ENCODE data around the gene HOXC4. TPM values are rescaled to one million over a fixed set of nuclear protein-coding genes. Genes with fewer than 3 reads are reported as not detected.
A peak's percentile ranks its signal among the peaks of the same experiment; 100 is the strongest.

Gene HOXC4
- total RNA-seq, 6 donors from 2014 or later = 0.40 to 1.0 (median 0.59) TPM; not detected in 3

DNA sequence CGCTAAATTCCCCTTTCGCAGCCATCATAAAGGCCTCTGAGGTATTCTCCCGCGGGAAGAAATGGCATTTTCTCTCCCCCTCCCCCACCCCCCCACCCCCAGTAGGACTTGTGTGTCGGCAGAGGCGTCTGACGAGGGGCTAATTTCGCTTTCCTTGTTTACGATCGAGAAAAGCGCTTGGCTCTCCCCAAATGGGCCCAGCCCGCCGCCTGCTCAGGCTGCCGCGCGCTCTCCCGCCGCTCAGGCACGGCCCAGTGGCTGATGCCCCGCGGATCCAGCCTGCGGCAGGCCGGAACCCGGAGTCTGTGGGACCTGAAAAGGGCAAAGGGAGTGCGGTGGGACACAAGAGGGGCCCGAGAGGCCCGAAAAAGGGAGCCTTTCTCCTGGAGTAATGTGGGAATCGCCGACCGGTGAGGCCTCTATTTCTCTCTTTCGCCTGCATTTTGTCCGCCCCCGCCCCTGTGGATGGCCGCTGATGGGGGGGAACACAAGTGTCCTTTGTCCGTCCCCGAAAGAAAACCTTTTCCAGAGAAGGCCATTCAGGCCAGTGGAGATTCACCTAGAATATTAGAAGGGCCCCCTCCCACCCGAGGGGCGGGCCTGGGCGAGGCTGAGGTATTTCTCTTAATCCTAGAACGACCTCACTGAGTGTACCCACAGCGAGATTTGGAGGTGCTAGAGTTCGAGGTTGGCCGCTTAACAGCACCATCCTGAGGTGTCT is 34.4 kb upstream of the HOXC4 start:
- peak in 1 of 2 donors; percentile 74 for DNase-seq
- H3K4me1 ChIP-seq = peaks cover 26 to 33% (median 32%) of the 10 kb centered on the region in 4 donors
- TF ChIP-seq POLR2A (IDR thresholded peaks at IDR 0.05) = no peak
- no peak for TF ChIP-seq EP300 (IDR thresholded peaks at IDR 0.05)
- TF ChIP-seq, protein P1, sequence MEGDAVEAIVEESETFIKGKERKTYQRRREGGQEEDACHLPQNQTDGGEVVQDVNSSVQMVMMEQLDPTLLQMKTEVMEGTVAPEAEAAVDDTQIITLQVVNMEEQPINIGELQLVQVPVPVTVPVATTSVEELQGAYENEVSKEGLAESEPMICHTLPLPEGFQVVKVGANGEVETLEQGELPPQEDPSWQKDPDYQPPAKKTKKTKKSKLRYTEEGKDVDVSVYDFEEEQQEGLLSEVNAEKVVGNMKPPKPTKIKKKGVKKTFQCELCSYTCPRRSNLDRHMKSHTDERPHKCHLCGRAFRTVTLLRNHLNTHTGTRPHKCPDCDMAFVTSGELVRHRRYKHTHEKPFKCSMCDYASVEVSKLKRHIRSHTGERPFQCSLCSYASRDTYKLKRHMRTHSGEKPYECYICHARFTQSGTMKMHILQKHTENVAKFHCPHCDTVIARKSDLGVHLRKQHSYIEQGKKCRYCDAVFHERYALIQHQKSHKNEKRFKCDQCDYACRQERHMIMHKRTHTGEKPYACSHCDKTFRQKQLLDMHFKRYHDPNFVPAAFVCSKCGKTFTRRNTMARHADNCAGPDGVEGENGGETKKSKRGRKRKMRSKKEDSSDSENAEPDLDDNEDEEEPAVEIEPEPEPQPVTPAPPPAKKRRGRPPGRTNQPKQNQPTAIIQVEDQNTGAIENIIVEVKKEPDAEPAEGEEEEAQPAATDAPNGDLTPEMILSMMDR (IDR thresholded peaks at IDR 0.05) = no peak
- no peak for TF ChIP-seq POLR2AphosphoS5 (IDR thresholded peaks at IDR 0.05)
- H3K27ac ChIP-seq = peak overlapping the region in 1 of 4 donors; percentile 30
- H3K4me3 ChIP-seq = peak overlapping the region in 1 of 4 donors; percentile 14
- ATAC-seq (ENCODE audit: low FRiP score in 2 of 2) = no peak
- H3K9me3 ChIP-seq = no peaks in the 10 kb centered on the region
- no peaks in the 10 kb centered on the region for H3K36me3 ChIP-seq
- H3K27me3 ChIP-seq = peaks cover 1 to 72% (median 42%) of the 10 kb centered on the region in 4 donors
- 33 to 46% methylated on average over 37 to 43 of the region's 43 CpGs for WGBS, 2 donors

DNA sequence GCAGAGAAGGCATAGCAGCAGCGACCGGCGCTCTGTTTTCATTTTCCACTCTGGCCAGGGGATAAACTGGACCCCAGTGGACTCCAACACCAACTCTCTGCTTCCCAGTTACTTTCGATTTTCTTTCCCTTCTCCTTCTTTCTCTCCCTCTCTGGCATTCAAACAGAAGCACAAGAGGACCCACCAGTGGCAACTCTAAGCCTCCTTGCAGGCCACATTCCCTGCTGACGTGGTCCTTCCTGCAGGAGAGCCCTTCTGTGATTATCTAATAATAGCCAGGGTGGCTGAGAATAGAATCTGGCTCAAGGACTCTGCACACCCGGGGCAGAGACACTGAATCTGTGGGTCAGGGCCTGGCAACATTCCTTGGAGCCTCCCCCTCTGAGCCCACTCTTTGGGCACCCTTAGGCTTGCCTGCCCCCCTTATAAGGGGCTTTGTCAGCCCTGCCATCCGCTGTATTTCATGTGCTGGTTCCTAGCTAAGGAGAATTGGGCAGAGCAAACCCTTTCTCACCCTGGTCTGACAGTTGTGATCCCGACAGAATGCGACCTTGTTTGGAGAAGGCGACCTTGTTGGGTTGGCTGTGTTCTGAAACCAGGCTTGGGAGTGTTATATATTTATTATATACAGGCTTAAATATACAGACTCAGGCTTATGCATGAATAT is 33.6 kb upstream of the HOXC4 start:
- Histone ChIP-seq H3K27me3 (peaks cover 1 to 70% (median 38%) of the 10 kb centered on the region in 4 donors), H3K4me3 (no peak overlapping the region), H3K4me1 (peaks cover 21 to 30% (median 27%) of the 10 kb centered on the region in 4 donors), H3K9me3 (no peaks in the 10 kb centered on the region), H3K27ac (no peak overlapping the region), H3K36me3 (no peaks in the 10 kb centered on the region)
- DNase-seq (no peak), ATAC-seq (ENCODE audit: low FRiP score in 2 of 2) (no peak)
- TF ChIP-seq POLR2AphosphoS5 (IDR thresholded peaks at IDR 0.05) = no peak
- TF ChIP-seq EP300 (IDR thresholded peaks at IDR 0.05) = no peak
- no peak for TF ChIP-seq POLR2A (IDR thresholded peaks at IDR 0.05)
- TF ChIP-seq, protein P1 (IDR thresholded peaks at IDR 0.05) = no peak
- 27 to 30% methylated on average over 9 to 10 of the region's 10 CpGs for WGBS, 2 donors

DNA sequence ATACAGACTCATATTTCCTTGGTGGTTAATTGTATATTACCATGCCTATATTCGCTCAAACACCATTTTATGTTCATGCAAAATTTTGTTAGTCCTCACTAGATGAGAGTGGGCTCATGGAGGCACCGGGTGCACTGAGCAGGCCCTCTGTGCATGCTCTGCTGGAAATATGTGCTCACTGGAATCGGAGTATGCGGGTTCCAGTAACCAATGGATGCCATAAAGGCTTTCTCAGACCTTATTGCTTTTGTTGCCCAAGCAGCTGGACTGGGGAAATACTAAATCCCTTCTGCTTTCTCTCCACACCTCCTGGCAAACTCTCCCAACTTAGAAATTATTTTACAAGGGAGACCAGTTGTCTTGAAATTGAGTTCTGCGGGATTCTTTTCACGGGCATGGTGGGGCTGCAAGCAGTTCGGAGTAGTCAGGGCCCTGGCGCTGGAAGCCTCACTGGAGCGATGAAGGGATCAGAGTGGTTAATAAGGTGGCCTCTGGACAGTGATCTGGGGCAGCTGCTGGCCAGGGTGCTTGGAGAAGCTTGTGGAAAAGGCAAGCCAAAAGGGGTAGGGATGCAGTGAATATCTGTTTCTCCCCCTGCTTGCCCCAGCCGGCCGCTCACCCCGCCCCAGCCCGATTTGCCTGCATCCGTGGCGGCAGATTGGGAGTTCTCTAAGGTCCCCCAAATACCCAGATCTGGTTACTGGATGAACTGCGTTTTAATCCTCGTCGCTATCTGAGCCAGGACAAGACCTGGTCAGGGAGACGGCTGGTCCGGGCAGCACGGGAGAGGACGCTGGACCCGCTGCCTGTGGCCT is 32.8 kb upstream of the HOXC4 start:
- H3K27ac ChIP-seq = no peak overlapping the region
- WGBS, 2 donors = 27 to 43% methylated on average over 23 of the region's 23 CpGs
- no peaks in the 10 kb centered on the region for H3K9me3 ChIP-seq
- H3K4me3 ChIP-seq = no peak overlapping the region
- ATAC-seq (ENCODE audit: low FRiP score in 2 of 2) = no peak
- peaks cover 0 to 67% (median 35%) of the 10 kb centered on the region in 4 donors for H3K27me3 ChIP-seq
- H3K4me1 ChIP-seq = peaks cover 21 to 30% (median 27%) of the 10 kb centered on the region in 4 donors
- DNase-seq = peak in 1 of 2 donors; percentile 70
- TF ChIP-seq, protein P1 (IDR thresholded peaks at IDR 0.05) = no peak
- no peak for TF ChIP-seq POLR2AphosphoS5 (IDR thresholded peaks at IDR 0.05)
- H3K36me3 ChIP-seq = no peaks in the 10 kb centered on the region

DNA sequence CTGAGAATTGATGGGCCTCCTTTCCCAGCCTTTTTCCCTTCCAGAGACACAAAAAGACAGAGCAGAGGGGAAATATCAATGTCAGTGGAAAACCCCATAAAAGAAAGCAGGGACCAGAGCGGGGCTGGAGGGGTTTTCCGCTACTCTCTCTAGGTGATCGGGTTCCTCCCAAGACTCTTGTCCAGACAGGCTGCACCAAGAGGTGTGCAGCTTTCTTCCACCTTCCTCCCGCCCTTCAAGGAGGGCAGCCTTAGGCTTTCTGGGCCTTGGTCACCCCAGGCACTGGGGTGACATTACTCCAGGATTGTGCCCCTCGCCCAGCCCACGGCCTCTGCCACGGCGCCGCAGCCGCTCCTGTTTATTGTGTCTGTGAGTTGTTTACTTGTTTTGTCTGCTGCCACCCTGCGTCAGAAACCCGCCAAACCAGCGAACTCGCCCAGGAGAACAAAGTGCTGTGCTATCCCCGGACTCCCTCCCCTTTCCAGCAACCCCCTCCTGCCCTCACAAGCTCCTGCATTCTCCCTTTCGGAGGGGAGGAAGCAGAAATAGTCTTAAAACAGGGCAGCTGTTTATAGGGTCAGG is 32.1 kb upstream of the HOXC4 start:
- no peak for TF ChIP-seq POLR2AphosphoS5 (IDR thresholded peaks at IDR 0.05)
- TF ChIP-seq, protein P1 (IDR thresholded peaks at IDR 0.05) = no peak
- TF ChIP-seq EP300 (IDR thresholded peaks at IDR 0.05) = no peak
- no peak for TF ChIP-seq POLR2A (IDR thresholded peaks at IDR 0.05)
- H3K27ac ChIP-seq = no peak overlapping the region

More for the DNA sequence above, 32.1 kb upstream of the HOXC4 start:
- Histone ChIP-seq H3K4me1 (peaks cover 21 to 30% (median 27%) of the 10 kb centered on the region in 4 donors), H3K4me3 (no peak overlapping the region), H3K9me3 (no peaks in the 10 kb centered on the region), H3K36me3 (no peaks in the 10 kb centered on the region), H3K27me3 (peaks cover under 1 to 67% (median 33%) of the 10 kb centered on the region in 4 donors)
- no peak for ATAC-seq (ENCODE audit: low FRiP score in 2 of 2)
- 29 to 35% methylated on average over 16 of the region's 16 CpGs for WGBS, 2 donors
- peak in 1 of 2 donors; percentile 69 for DNase-seq
